Fibroblast of skin of right quadriceps (primary cell): ENCODE results near the gene ARL5A.

ENCODE experiments used
- DNase-seq: peaks from one replicate; pipeline ENCODE4 v3.0.0-alpha.2; 2013

ARL5A gene

DNA sequence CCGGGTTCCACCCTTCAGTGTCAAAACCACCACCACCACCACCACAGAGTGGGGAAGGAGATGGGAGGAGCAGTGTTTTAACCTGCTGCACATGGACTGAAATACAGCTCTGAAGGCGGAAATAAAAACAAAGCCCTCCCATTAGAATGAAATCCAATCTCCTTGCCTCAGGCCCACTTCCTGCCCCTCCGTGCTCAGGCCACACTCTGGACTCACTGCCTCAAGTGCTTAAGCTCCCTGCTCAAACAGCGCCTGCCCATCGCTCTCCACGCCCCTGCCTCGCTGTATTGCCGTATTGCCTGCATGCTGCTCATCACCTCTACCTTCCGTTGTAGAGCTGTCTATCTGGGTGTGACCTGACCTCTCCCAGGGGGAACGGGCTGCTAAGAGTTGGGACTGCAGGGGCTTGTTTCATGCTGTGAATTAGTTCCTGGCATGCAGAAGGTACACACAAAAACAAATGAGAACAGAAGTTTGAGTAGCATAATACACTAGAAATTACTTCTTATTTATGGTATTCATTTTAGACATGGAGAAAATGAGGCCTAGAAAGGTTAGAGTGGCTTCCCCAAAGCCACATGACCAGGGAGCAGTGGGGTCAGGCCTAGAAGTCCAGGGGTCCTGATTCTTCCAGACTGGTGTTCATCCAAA is 62.3 kb downstream of the ARL5A start:
- DNase-seq: no peak

DNA sequence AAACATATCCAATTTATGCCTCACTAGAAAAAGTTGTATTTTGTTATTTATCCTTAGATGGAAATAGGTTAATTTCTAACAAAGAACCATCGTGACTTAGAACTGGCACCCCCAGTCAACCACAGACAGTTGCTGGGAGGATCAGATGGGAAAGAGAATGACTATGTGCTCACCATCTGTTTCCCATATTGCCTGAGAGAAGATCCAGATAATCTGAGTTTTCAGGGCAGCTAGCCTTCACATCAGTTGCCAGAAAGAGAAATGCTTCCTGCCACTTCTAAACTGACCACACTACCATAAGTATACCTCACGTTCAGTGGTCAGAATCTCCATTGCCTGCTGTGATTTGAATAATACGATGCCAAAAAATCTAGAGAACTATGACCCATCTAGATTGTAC is 65.5 kb downstream of the ARL5A start:
- peak; percentile 9 for DNase-seq

DNA sequence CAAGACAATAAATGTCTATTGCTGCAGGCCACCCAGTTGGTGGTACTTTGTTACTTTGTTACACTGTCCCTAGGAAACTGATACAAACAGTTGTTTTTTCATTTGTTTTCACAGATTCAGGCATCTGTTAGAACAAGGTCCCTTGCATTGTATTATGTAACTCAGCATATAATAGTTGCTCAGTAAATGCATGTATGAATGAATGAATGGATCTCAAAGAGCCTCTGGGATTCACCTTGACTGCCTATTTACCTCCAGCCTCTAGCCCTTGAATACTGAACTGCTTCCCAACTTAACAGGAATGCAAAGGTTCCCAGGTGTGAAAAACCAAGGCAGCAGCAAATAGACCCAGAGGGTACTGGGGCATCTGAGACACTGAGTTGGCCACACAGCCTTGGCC is 66.5 kb downstream of the ARL5A start:
- no peak for DNase-seq

DNA sequence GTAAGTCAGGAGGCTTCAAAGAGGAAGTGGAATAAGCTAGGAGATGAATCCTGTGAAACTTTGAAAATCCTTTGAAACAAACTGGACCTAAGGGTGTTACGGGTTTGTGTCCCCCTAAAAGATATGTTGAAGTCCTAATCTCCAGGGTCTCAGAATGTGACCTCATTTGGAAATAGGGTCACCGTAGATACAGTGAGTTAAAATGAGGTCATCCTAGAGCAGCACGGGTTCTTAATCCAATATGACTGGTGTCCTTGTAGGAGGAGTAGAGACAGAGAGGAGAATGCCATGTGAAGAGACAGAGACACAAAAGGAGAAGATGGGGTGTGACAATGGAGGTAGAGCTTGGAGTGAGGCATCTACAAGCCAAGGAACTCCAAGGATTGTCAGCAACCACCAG is 67.0 kb downstream of the ARL5A start:
- no peak for DNase-seq

DNA sequence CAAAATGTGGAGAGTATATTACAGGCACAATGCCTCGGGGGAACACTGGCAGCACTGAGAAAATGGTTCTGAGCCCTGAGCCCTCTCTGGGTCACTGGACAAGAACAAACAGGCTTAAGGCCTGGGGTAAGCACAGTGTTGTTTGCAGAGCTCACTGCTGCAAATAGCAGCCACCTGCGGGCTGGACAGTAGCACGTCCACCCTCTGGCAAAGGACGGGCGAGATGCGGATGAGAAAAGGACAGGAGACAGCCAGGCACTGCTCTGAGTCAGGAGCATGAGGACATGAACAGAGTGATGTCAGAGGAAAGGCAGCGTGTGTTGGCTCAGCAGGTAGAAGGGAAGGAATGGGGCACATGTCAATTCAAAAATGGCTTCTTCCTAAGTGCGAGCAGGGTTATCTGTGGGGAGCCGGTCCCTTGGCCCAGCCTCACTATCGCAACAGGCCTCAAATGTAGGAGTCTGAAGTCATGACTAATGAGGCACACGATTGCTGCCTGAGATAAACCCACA is 68.0 kb downstream of the ARL5A start:
- DNase-seq: no peak

DNA sequence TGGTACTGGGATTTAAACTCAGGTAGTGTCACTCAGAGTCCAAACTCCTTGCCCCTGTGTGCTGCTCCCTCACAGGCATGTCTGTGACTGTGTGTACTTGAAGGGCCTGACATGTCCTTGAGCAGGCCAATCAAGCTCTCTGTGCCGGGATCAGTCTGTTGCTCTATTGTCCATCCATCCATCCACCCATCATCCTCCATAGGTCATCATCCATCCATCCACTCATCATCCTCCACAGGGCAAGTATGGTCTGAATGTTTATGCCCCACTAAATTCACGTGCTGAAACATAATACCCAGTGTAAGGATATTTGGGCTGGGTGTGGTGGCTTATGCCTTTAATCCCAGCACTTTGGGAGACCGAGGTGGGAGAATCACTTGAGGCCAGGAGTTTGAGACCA is 69.5 kb downstream of the ARL5A start:
- DNase-seq: no peak

DNA sequence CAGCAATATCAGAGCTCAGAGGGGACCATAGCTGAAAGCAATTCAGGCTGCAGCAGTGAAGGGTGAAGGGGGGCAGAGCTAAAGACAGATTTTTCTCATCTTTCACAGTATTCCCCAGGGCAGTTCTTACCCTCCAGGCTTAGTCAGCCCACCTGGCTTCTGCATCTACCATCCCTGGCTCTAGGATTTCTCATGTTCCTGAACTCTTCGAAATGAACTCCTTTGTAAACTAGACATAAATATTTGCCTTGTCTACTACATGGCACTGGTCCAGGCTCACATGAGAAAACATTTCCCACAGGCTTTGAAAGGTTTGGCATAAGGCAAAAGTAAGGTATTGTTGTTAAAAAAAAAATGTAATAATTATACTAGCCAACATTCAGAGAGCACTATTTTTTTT is 70.4 kb downstream of the ARL5A start:
- no peak for DNase-seq

DNA sequence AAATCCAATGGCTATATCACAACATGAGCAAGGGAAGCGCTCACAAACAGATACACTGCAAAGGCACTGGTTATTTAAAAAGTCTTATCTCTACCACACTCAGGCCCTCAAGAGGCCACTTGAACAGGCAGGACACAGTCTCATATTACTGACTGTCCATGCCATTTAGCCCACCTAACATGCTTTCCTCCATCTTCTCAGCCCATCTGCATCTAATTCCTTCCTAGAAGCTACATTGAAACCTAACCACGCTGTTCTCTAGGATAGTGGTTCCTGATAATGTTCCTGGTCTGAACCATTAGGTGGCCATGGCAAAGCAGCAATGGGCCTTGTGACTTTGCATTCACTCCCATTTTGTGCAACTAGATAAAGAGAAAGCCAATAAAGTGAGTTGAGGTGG is 71.4 kb downstream of the ARL5A start:
- DNase-seq: no peak

DNA sequence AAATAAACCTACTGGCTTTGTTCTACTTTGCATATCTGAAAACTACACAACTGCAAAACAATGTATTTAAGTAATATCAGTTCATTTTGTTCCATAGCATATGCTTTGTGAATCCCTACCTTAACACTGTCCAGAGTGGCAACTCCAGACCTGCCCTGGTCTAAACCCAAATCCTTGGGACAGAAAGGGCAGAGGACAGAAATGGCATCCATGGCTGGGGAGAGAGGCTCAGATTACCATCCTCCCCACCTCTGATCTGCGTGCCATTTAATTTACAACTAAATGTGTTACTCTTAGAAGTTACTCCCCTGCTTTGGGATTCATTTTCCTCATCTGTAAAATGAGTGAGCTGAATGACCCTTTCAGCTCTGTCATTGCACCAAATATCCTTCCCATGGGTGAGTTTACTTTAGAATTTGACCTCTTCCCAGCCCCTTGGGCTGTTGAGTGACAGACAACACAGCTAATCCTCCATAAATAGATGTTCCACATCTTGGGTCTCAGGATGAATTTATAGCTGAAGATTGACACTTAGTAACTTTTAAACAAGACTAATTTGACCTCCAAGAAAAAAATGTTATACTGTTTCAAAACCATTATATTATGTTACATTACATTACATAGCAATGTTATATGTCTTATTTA is 73.8 kb downstream of the ARL5A start:
- no peak for DNase-seq

DNA sequence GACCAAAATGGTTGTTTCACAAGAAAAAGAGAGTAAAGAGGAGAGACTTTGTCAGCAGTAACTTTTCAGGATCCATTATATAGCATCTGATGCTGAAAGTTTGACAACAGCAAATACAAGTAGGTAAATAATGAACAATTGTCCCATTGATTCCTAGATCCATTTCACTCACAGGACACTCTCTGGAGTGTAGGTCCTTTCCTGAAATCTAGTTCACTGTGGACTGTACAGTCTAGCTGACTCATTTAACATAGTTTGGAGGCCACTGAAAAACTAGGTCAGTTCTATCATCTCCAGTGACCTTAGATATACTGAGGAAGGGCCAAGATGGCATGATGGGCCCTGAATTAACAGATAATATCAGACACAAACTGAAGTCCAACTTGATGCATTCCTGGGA is 74.7 kb downstream of the ARL5A start:
- DNase-seq: no peak
